ENCODE data around the gene KCTD21.
"Not testable (repeated sequence)": the region's sequence is repeated elsewhere in the genome, so short reads cannot be mapped to it uniquely, and the experiment has no call there.

Gene KCTD21

DNA sequence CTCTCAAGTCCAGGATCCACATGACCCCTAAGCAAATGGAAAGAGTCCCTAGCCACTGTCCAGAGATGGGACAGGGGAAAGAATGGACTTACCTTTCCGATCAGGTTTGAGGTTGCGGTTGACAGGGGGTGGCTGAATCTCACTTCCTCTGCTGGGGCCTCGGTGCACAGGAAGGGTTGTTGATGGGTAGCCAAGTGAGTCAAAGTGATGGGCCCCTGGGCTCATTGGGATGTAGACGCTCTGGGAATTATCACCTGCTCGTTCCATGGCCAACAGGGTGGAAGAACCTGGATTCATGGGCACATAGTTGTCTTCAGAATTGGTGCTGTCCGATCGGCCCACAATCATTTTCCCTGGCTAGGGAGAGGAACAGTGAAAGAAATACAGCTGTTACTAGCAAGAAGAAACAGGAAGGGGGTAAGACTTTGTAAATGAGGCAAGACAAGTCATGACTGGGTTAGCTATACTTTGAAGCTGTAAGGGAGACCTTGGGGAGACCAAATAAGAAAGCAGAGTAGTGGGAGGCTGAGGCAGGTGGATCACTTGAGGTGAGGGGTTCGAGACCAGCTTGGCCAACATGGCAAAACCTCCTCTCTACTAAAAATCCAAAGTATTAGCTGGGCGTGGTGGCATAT is 35.0 kb upstream of the KCTD21 start:
- no peak overlapping the region for H3K4me3 ChIP-seq (ENCODE audit: low read depth, low read length)
- no peak for TF ChIP-seq CTCF (IDR thresholded peaks at IDR 0.05; ENCODE audit: low read depth, low read length)
- in situ Hi-C loops (cut with HindIII; ENCODE audit: low sequenced_read_pairs), result no loop called here
- DNase-seq (ENCODE audit: low read depth, low spot score), result no peak

DNA sequence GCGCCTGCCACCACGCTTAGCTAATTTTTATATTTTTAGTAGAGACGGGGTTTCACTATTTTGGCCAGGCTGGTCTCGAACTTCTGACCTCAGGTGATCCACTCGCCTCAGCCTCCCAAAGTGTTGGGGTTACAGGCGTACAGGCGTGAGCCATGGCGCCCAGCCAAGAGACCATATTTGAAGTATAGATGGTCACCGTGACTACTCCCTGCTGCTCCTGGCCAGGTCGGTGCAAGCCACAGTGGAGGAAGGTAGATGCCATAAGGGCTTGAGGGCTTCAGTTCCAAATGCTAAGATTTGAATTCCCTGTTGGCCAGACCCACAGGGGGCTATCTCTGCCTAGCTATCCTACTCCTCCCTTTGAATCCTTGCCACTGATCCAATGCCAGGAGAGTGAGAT is 34.3 kb upstream of the KCTD21 start:
- H3K4me3 ChIP-seq (ENCODE audit: low read depth, low read length); DNase-seq (ENCODE audit: low read depth, low spot score); in situ Hi-C loops (cut with HindIII; ENCODE audit: low sequenced_read_pairs): not testable (repeated sequence)

DNA sequence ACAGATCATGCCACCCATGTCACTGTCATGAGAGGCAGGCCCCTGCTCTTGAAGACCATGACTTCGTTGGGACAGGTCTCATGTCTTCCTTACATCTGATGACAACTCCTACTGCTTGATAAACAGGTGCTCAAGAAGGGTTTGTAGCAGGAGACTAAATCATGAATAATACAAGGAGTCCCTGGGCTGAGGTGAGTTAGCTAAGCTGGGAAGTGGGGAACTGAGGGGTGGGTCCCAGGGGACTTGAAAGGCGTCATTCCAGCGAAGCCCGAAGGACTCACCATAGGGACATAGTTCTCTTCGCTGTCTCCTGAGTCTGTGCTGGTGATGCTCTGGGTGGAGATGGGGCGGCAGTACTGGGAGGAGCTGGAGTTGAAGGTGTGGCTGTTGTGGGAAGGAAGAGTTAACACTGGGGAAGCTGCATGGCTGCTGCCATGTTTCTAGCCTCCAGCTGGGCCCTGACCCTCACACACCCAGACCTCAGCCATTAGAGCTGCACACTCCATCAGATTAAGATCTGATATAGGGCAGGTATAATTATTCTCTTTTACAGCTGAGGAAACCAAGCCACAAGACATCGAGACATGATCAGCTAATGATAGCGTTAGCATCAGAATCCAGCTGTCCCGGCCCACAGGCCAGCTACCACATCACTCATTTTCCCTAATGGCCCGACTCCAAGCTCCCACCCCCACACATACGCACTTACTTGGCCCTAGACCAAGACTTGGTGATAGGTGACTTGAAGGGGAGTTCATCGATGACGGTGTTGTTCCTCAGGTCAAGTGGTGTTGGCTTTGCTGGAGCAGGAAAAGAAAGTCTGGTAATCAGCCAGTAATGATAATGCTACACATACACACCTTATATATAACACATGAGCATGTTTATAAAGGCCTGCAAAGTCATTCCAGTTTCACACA is 33.2 kb upstream of the KCTD21 start:
- in situ Hi-C loops (cut with HindIII; ENCODE audit: low sequenced_read_pairs), result no loop called here
- TF ChIP-seq CTCF (IDR thresholded peaks at IDR 0.05; ENCODE audit: low read depth, low read length), result no peak
- no peak overlapping the region for H3K4me3 ChIP-seq (ENCODE audit: low read depth, low read length)
- no peak for DNase-seq (ENCODE audit: low read depth, low spot score)

DNA sequence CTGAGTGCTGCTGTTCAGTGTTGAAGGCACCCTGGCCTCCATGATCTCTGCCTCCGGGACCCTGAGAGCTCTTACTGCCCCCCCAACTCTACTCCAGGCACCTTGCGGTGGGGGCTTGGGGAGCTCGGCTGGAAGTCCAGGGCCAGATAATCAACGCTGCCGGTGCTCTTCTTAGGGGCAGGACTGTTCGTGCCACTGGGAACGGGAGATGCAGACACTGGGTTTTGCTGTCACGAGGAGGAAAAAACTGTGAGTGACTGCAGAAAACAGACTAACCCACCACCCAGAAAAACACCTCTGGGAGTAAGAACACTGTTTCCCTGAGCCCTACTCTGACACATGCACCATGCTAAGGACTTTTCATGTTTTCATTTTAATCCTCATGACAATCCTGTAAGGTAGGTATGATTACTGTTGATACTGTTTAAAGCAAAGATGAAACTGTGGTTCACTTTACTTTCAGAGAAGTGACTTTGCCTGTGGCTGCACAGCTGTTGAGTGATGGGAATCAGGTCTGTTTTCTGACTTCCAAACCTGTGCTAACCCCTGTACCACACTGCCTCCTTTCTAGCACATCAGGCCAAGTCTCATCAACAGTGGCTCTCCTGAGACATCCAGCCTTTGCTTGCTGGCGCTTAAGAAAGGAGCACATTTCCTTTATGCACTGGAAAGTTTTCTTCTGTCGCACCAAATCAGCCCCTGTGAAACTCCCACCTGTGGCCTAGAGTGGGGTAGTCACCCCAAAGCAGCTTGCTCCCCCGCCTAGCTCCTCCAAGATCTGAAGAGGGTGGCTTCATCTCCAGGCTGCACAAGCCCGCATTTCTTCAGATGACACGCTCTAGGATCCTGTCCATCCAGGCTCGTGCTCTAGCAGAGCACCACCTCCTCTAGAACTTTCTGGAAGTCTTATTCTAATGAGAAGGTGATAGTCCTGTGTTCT is 32.1 kb upstream of the KCTD21 start:
- no peak overlapping the region for H3K4me3 ChIP-seq (ENCODE audit: low read depth, low read length)
- no peak for DNase-seq (ENCODE audit: low read depth, low spot score)
- in situ Hi-C loops (cut with HindIII; ENCODE audit: low sequenced_read_pairs), result no loop called here
- TF ChIP-seq CTCF (IDR thresholded peaks at IDR 0.05; ENCODE audit: low read depth, low read length), result no peak

- TF ChIP-seq CTCF (IDR thresholded peaks at IDR 0.05; ENCODE audit: low read depth, low read length), result no peak
- DNase-seq (ENCODE audit: low read depth, low spot score), result no peak
- in situ Hi-C loops (cut with HindIII; ENCODE audit: low sequenced_read_pairs), result no loop called here
- no peak overlapping the region for H3K4me3 ChIP-seq (ENCODE audit: low read depth, low read length)
Measured at GRCh38 chr11:78219493-78220217, 31.2 kb upstream of the KCTD21 start.

GRCh38 chr11:78218707-78219492 is 30.5 kb upstream of the KCTD21 start:
- H3K4me3 ChIP-seq (ENCODE audit: low read depth, low read length), result no peak overlapping the region
- in situ Hi-C loops (cut with HindIII; ENCODE audit: low sequenced_read_pairs), result no loop called here
- DNase-seq (ENCODE audit: low read depth, low spot score), result no peak
- no peak for TF ChIP-seq CTCF (IDR thresholded peaks at IDR 0.05; ENCODE audit: low read depth, low read length)
